ENCODE data around the gene PRR5L.

The PRR5L gene

GRCh38 chr11:36407356-36407755 lies 111.3 kb downstream of the PRR5L start:
- H3K4me1 Mint-ChIP-seq, result peaks cover 24% of the 10 kb centered on the region
- no peak overlapping the region for H3K27ac Mint-ChIP-seq
- no peaks in the 10 kb centered on the region for H3K27me3 Mint-ChIP-seq
- peaks cover 1% of the 10 kb centered on the region for H3K36me3 Mint-ChIP-seq
- no peak overlapping the region for H3K4me3 Mint-ChIP-seq
- H3K9me3 Mint-ChIP-seq, result no peaks in the 10 kb centered on the region

DNA sequence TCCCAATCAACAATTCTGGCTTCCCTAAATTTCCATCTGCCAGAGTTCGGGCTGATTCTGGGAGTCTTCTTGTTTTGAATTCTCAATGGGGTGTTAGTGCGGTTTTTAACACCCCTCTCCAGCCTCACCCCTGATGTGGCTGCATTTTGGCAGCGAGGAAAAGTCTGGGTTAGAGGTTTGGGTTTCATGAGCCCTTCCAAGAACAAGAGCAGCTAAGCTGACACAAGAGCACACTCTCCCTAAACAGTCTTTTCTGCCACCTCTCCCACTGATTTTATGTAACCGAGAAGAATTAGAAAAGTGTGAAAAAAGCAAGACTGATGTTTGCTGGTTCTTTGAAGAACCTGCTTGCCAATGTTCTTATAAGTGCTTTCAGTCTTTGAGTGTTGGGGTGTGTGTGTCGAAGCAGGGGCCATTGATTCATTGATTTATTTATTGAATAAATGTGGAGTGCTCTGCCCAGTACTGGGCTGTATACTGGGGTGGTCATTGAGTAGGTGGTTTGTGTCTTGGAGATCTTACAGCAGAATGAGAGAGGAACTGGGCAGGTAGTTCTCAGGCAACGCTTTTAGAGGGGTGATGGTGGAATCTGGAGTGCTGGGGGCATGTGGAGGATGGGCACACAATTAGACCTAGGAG lies 112.5 kb downstream of the PRR5L start:
- Mint-ChIP-seq H3K9me3 (no peaks in the 10 kb centered on the region), H3K27ac (peak overlapping the region; percentile 13), H3K27me3 (no peaks in the 10 kb centered on the region), H3K4me3 (peak overlapping the region; percentile 30), H3K4me1 (peaks cover 24% of the 10 kb centered on the region), H3K36me3 (peaks cover 1% of the 10 kb centered on the region)

DNA sequence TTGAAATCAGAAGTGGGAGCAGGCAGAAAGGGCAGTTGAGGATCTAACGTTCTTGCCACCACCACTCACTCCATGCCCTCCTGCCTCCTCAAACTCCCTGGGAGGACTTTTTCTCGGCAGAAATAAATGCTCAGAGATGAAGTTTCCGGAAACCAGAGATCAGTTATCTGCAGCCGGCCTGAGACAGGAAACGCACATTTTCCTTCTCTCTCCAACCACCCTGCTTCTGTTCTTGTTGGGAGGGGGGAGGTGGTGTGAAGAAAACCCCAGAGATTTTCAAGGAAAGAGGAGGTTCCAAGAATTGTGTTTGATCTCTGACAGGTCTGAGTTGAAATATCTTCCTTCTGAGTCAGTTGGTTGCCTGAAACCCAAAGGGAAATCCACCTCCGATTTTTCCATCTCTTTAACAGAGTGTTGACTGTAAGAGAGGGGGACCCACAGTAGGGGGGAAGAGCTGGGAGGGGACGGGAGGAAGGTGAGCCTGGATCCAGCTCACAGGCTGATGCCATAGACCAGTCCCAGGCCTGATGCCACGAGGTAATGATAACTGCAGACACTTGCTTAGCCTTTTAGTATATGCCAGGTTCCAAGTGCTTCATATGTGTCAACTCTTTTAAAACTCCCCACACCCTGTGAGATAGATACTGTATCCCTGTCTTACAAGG lies 113.2 kb downstream of the PRR5L start:
- H3K27me3 Mint-ChIP-seq, result no peaks in the 10 kb centered on the region
- peaks cover 1% of the 10 kb centered on the region for H3K36me3 Mint-ChIP-seq
- no peaks in the 10 kb centered on the region for H3K9me3 Mint-ChIP-seq
- H3K4me1 Mint-ChIP-seq, result peaks cover 24% of the 10 kb centered on the region
- H3K27ac Mint-ChIP-seq, result no peak overlapping the region
- peak overlapping the region; percentile 30 for H3K4me3 Mint-ChIP-seq

DNA sequence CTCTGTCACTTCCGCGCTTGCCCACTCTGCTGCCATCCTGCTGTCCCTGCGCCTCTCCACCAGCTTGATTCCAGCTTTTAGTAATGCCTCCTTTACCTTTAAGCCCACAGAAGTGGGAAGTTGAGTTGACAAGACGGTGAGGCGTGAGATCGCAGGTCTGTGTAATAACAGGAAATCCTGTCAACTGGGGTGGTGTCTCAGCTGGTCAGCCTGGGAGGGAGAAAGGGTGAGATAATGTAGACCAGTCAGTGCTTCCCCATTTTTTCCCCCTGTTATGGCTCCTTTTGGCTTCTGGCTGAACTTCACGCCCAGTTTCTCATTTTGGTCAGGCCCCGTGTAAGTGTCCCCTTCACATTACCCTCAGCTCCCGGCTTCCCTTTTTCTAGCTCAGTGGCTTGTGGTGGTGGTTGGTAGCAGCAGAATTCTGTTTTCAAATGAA lies 115.1 kb downstream of the PRR5L start:
- H3K36me3 Mint-ChIP-seq, result peaks cover 1% of the 10 kb centered on the region
- H3K9me3 Mint-ChIP-seq, result no peaks in the 10 kb centered on the region
- H3K27ac Mint-ChIP-seq, result no peak overlapping the region
- H3K27me3 Mint-ChIP-seq, result peaks cover 1% of the 10 kb centered on the region
- H3K4me3 Mint-ChIP-seq, result no peak overlapping the region
- H3K4me1 Mint-ChIP-seq, result peaks cover 24% of the 10 kb centered on the region

DNA sequence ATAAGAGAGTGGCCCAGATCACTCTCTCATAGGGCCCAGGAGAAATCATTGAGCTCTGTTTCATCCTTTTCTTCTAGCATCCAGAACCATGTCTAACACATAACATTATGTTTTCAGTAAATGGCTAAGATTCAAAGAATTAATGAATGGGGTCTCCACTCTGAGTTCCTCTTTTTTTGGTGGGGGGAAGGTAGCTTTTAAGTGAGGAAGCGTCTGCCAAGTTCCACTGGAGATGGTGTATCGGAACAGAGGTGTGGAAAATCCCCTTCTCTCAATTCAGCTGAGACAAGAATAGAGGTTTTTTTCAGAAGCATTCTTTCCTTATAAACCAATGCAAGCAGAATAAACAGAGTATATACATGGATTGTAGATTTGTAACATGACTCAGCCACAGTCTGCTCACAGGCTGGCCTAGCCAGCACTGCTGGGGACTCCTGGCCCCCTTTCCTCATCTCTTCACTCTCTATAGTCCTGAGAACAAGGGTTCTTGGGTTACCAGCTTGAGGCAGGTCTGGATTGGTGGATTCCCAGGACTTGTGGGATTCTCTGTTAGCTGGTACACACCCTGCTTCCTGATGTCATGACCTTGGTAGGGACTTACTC lies 116.8 kb downstream of the PRR5L start:
- no peak overlapping the region for H3K27ac Mint-ChIP-seq
- H3K4me1 Mint-ChIP-seq, result peaks cover 20% of the 10 kb centered on the region

DNA sequence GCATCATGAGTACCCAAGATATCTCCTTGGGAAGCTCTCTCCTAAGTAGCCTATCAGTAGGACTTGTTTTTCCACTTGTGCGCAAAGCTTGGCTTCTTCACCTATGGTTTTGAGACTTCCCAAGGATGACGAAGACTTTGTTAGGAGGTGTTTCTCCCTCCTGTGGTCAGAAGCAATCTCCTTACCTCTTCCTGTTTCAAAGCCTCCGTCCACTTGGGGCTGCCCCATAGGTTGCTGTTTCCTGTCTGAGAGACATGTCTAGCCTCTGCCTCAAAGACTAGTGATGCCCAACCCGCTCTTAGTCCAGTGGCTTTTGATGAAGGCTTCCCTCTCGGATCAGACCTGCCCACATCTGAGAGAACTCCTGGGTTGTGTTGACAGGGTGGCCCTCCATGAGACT lies 121.1 kb downstream of the PRR5L start:
- H3K4me1 Mint-ChIP-seq, result peaks cover 10% of the 10 kb centered on the region
- no peaks in the 10 kb centered on the region for H3K9me3 Mint-ChIP-seq

More for the DNA sequence above, 116.8 kb downstream of the PRR5L start:
- peaks cover 9% of the 10 kb centered on the region for H3K27me3 Mint-ChIP-seq
- H3K36me3 Mint-ChIP-seq, result peaks cover 1% of the 10 kb centered on the region
- H3K9me3 Mint-ChIP-seq, result no peaks in the 10 kb centered on the region
- no peak overlapping the region for H3K4me3 Mint-ChIP-seq

GRCh38 chr11:36419791-36420424 lies 123.8 kb downstream of the PRR5L start:
- H3K4me1 Mint-ChIP-seq, result peaks cover 10% of the 10 kb centered on the region
- no peaks in the 10 kb centered on the region for H3K36me3 Mint-ChIP-seq

More for the DNA sequence above, 121.1 kb downstream of the PRR5L start:
- H3K27me3 Mint-ChIP-seq, result peaks cover 19% of the 10 kb centered on the region
- no peak overlapping the region for H3K27ac Mint-ChIP-seq
- H3K4me3 Mint-ChIP-seq, result no peak overlapping the region
- H3K36me3 Mint-ChIP-seq, result no peaks in the 10 kb centered on the region

GRCh38 chr11:36421546-36422155 lies 125.6 kb downstream of the PRR5L start:
- H3K27ac Mint-ChIP-seq, result no peak overlapping the region

More at GRCh38 chr11:36419791-36420424, 123.8 kb downstream of the PRR5L start:
- no peaks in the 10 kb centered on the region for H3K9me3 Mint-ChIP-seq
- no peak overlapping the region for H3K4me3 Mint-ChIP-seq
- peaks cover 24% of the 10 kb centered on the region for H3K27me3 Mint-ChIP-seq
- peak overlapping the region; percentile 9 for H3K27ac Mint-ChIP-seq

GRCh38 chr11:36425561-36426081 lies 129.5 kb downstream of the PRR5L start:
- no peaks in the 10 kb centered on the region for H3K9me3 Mint-ChIP-seq
- H3K27ac Mint-ChIP-seq, result no peak overlapping the region
- H3K4me3 Mint-ChIP-seq, result no peak overlapping the region
- H3K36me3 Mint-ChIP-seq, result no peaks in the 10 kb centered on the region
- H3K27me3 Mint-ChIP-seq, result peaks cover 11% of the 10 kb centered on the region
- H3K4me1 Mint-ChIP-seq, result peaks cover 10% of the 10 kb centered on the region

More at GRCh38 chr11:36421546-36422155, 125.6 kb downstream of the PRR5L start:
- Mint-ChIP-seq H3K4me3 (no peak overlapping the region), H3K27me3 (peaks cover 22% of the 10 kb centered on the region), H3K9me3 (no peaks in the 10 kb centered on the region), H3K4me1 (peaks cover 10% of the 10 kb centered on the region), H3K36me3 (no peaks in the 10 kb centered on the region)

- H3K4me1 Mint-ChIP-seq, result peaks cover 7% of the 10 kb centered on the region
- H3K27ac Mint-ChIP-seq, result no peak overlapping the region
- H3K9me3 Mint-ChIP-seq, result no peaks in the 10 kb centered on the region
- no peak overlapping the region for H3K4me3 Mint-ChIP-seq
- no peaks in the 10 kb centered on the region for H3K36me3 Mint-ChIP-seq
- H3K27me3 Mint-ChIP-seq, result peaks cover 11% of the 10 kb centered on the region
These were observed 130.2 kb downstream of the PRR5L start for GRCh38 chr11:36426226-36426848.

DNA sequence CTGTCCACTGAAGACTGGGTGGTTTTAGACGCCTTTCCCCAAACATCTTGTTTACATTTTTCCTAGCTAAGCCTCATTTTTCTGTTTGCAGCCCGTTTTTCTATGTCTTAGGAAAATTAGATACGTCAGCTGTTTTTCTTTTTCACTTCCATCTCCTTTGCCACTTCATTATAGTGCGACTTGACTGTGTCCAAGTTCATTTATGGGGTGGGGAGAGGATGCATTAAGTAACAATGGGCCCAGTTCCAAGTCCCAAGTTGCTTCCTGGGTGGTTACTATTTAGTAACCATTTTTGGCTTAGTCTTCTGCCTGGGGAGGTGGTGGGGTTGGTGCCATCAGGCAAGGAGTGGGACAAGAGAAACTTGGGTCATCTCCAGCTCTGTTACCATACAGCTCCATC lies 131.0 kb downstream of the PRR5L start:
- Mint-ChIP-seq H3K27me3 (peaks cover 7% of the 10 kb centered on the region), H3K9me3 (no peaks in the 10 kb centered on the region), H3K4me3 (no peak overlapping the region), H3K4me1 (peaks cover under 1% of the 10 kb centered on the region), H3K27ac (no peak overlapping the region), H3K36me3 (no peaks in the 10 kb centered on the region)

DNA sequence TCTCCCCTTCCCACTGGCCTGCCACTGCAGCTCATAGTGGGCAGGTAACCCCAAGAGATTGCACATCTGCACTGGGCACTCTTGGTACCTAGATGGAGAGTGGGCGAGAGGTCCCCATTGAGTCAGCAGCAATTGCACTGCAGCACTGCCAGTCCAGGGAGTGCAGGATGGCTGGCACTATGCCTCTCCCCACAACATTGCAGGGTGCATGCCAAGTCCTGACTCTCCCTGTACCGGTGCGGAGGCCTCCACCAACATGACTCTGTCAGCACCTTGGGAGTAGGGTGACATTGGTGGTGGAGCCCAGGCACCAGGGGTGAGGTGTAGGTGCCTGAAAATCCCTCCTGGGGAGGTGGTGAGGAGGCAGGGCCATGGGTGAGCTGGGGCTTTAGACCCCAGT lies 131.8 kb downstream of the PRR5L start:
- Mint-ChIP-seq H3K4me1 (no peaks in the 10 kb centered on the region), H3K36me3 (no peaks in the 10 kb centered on the region), H3K27me3 (peaks cover 7% of the 10 kb centered on the region), H3K27ac (no peak overlapping the region), H3K4me3 (no peak overlapping the region), H3K9me3 (no peaks in the 10 kb centered on the region)

GRCh38 chr11:36431429-36432092 lies 135.5 kb downstream of the PRR5L start:
- H3K27ac Mint-ChIP-seq, result no peak overlapping the region
- peaks cover 2% of the 10 kb centered on the region for H3K27me3 Mint-ChIP-seq
- H3K36me3 Mint-ChIP-seq, result no peaks in the 10 kb centered on the region
- H3K4me3 Mint-ChIP-seq, result no peak overlapping the region
- no peaks in the 10 kb centered on the region for H3K9me3 Mint-ChIP-seq
- no peaks in the 10 kb centered on the region for H3K4me1 Mint-ChIP-seq

GRCh38 chr11:36432093-36432469 lies 136.0 kb downstream of the PRR5L start:
- Mint-ChIP-seq H3K36me3 (no peaks in the 10 kb centered on the region), H3K4me3 (no peak overlapping the region), H3K27ac (no peak overlapping the region), H3K4me1 (no peaks in the 10 kb centered on the region), H3K9me3 (no peaks in the 10 kb centered on the region), H3K27me3 (peaks cover 2% of the 10 kb centered on the region)
